ENCODE measurements around the gene IDS.
"Not testable (repeated sequence)": the region's sequence is repeated elsewhere in the genome, so short reads cannot be mapped to it uniquely, and the experiment has no call there.

The IDS gene

GRCh38 chrX:149526318-149527033, 21.4 kb upstream of the IDS start:
- not testable (repeated sequence) for DNase-seq

DNA sequence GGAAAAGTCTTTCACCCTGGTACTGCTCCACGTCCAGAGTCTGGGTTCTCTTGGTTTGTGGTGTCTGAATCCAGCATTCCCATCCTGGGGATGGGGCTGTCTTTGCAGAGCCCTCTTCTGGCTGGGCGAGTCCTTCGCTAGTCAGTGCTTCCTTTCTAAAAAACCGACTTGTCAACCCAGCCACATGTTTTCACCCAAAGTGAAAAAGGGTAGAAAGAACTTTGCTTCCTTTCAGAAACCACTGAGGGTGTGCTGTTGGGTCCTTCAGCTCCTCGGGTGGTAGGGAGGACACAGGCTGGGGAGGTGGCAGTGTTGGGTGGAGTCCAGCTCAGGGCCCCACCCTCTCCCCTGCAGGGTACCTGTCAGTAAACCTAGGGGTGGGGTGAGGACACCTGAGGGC, 20.8 kb upstream of the IDS start:
- DNase-seq: not testable (repeated sequence)

DNA sequence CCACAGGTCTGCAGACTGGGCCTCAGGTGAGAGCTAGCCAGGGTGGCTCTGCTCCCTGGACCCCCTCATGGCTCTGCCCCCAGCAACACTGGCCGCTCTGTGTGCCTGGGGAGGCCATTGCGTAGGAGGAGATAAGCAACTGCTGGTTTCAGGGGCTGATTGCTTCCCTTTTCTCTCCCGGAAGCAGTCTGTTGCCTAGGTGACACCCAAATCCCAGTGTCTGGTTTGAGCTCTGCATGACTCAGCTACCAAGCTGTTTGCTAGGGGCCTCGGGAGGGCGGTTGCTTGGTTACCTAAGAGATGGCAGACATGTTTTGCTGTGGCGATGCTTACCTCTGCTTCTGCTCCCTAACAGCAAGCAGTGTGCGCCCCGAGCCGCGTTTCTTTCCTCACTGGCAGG, 20.3 kb upstream of the IDS start:
- not testable (repeated sequence) for DNase-seq

GRCh38 chrX:149522916-149523315, 17.8 kb upstream of the IDS start:
- no peak for DNase-seq

DNA sequence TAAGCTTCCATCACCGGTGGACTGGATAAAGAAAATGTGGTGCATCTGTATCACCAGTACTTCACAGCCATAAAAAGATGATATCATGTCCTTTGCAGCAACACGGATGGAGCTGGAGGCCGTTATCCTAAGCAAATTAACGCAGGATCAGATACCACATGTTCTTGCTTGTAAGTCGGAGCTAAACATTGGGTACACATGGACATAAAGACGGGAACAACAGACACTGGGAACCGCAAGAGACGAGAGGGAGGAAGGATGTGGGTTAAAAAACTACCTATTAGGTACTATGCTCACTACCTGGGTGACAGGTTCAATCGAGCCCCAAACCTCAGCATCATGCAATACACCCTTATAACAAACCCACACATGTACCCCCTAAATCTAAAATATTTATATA, 16.3 kb upstream of the IDS start:
- DNase-seq: no peak

DNA sequence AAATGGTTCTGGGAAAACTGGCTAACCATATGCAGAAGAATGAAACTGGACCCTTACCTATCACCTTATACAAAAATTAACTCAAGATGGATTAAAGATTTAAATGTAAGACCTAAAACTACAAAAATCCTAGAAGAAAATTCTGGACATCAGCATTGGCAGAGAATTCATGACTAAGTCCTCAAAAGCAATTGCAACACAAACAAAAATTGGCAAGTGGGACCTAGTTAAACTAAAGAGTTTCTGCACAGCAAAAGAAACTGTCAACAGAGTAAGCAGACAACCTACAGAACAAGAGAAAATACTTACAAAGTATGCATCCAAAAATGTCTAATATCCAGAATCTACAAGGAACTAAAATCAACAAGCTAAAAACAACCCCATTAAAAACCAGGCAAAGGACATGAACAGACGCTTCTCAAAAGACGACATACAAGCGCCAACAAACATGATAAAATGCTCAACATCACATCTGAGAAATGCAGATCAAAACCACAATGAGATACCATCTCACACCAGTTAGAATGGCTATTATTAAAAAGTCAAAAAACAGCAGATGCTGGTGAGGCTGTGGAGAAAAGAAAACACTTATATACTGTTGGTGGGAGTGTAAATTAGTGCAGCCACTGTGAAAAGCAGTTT, 15.7 kb upstream of the IDS start:
- not testable (repeated sequence) for DNase-seq

GRCh38 chrX:149518236-149518635, 13.1 kb upstream of the IDS start:
- DNase-seq: no peak

DNA sequence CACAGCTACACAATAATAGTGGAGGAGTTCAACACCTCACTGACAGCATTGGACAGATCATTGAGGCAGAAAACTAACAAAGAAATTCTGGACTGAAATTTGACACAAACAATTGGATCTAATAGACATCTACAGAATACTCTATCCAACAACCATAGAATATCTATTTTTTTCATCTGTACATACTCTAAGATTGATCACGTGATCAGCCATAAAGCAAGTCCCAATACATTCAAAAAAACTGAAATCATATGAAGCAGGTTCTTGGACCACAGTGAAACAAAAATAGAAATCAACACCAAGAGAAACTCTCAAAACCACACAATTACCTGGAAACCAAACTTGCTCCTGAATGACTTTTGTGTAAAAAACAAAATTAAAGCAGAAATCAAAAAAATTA, 12.2 kb upstream of the IDS start:
- DNase-seq: no peak

DNA sequence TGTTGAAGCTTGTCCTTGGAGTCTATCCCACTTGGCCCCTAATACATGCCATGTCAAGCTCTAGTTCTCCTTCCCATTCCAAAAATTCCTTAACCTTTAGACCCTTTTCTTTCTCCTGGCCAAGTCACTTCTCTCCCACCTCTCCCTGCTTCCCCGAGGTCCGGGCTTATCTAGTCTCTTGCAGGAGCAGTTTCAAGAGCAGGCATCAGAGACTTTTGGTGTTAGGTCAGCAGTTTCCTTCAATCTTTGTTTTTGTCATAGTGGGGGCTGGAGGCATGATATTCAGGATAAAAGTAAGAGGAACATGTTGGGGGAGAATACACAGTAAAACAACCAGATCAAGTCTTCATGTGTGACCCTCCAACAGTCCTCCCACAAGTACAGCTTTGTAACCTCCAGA, 11.5 kb upstream of the IDS start:
- no peak for DNase-seq

GRCh38 chrX:149515954-149516602, 11.0 kb upstream of the IDS start:
- DNase-seq: no peak

- no peak for DNase-seq
These were observed 8.8 kb upstream of the IDS start for GRCh38 chrX:149513825-149514428.

GRCh38 chrX:149512225-149512885, 7.2 kb upstream of the IDS start:
- DNase-seq: no peak

DNA sequence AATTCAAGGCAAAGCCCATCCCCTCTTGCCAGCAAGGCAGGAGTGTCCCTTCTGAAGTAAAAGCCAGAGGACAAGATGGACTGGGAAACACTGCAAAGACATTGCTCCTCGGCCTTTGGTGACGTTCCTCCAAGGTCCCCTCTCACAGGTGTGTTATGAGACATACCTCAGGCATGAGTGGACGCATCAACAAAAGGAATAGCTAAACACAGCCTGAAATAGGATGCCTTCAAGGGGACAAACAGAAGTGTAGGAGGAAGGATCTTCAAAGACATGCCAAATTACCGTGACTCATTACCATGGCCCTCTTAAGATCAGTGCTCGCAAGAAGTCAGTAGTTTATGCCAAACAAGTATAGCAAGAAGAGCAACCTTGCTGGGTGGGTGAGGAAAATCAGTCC, 6.0 kb upstream of the IDS start:
- DNase-seq: no peak

DNA sequence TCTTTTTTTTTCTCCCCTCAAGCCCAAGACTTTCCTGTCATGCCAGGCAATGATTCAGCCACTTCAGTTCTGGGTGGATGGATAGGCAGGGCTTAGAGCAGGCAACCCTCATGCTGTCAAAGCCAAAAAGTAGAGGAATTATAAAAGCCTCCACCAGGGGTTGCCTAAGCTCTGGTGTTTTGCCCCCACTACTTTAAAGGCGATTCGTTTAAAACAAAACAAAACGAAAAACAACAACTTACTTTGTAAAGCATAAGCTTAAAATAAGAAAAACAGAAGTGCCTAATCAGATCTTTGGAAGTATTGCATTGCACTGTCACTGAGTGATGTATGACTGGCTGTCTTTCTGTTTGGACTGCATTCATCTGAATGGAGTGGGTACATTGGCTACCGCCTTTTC, 5.3 kb upstream of the IDS start:
- no peak for DNase-seq

DNA sequence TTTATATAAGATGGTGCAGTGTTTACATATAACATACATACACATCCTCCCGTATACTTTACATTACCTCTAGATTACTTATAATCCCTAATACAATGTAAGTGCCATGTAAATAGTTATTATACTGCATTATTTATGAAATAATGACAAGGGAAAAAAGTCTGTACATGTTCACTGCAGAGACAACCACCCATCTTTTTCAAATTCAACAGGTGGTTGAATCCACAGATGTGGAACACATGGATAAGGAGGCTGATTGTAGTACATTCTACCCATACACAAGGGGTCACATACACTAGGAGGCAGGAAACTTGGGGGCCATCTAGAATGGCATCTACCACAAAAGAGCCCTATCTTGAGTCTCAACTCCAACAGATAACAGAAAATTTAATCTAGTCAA, 3.4 kb upstream of the IDS start:
- DNase-seq: no peak

DNA sequence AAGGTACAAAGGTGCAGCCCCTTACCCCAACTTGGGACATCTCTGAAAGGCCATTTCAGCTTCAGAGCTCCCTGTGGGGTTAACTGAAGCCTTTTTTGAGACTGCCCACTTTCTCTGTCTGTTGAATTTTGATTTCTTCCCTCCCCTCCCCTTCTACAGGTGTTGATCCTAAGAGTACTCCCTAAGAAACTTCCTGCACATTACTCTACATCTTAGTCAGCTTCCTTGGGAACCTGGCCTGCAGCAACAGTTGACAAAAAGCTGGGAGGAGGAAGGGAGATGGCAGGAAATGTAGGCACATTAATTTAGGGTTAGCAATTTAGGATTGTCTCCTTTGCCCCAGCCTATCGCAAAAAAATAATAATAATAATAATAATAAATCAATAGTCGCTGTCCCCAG, 1.2 kb upstream of the IDS start:
- no peak for DNase-seq

GRCh38 chrX:149505671-149506070, 565 bp upstream of the IDS start:
- no peak for DNase-seq

- DNase-seq: no peak
These were observed 736 bp downstream of the IDS start for GRCh38 chrX:149504226-149504914.

GRCh38 chrX:149503446-149503845, 1.7 kb downstream of the IDS start:
- not testable (repeated sequence) for DNase-seq

- not testable (repeated sequence) for DNase-seq
These were observed 2.2 kb downstream of the IDS start for GRCh38 chrX:149502923-149503322.

DNA sequence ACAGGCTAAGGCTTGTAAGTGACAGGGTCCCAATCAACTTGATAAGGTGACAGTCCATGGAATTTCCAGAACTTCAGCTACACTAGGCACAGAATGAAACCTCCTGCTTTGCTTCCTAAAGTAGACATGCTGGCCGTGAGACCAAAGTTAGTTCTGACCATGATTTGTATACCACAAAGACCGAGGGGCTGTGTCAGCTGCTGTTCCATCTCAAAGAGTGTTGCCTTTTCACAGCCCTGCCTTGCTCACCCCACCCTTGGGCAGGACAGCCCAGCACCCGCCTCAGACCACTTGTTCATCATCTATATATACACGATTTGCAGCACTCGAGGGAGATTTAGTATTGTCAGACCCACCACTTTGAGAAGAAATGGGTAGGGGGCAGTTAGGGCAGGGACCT, 5.3 kb downstream of the IDS start:
- DNase-seq: no peak

DNA sequence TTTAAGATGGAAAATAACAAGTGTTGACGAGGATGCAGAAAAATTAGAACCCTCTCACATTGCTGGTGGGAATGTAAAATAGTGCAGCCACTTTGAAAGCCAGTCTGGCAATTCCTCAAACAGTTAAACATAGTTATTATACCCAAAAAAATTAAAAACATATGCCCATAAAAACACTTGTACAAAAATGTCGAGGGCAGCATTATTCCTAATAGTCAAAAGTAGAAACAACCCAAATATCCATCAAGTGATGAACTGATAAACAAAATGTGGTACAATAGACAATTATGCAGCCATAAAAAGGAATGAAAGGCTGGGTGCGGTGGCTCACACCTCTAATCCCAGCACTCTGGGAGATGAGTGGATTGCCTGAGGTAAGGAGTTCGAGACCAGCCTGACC, 6.3 kb downstream of the IDS start:
- no peak for DNase-seq

GRCh38 chrX:149497626-149498025, 7.5 kb downstream of the IDS start:
- DNase-seq: no peak
